DOHH2 (cell line): Measurements from ENCODE around the gene THAP11.

Experiments
- H3F3A ChIP-seq: fragments of 200-600 bp; sonication (generic), shearing (Covaris generic); 2 replicates; pipeline ENCODE4 v1.6.0; 2016; ENCODE audit warnings: antibody characterized with exemption, mild to moderate bottlenecking; ENCODE audit not compliant: control insufficient read depth, insufficient read depth
- H3K27ac ChIP-seq: fragments of 200-600 bp; sonication (generic); 2 replicates; pipeline ENCODE4 v1.5.1; 2014; ENCODE audit warnings: low read depth, mild to moderate bottlenecking, low read length, moderate library complexity
- H3K27me3 ChIP-seq: fragments of 200-600 bp; sonication (generic); 2 replicates; pipeline ENCODE4 v1.6.1; 2014; ENCODE audit warnings: mild to moderate bottlenecking, low read length, mixed read lengths; ENCODE audit not compliant: control insufficient read depth
- H3K36me3 ChIP-seq: fragments of 200-600 bp; sonication (generic); 2 replicates; pipeline ENCODE4 v1.6.1; 2014; ENCODE audit warnings: mild to moderate bottlenecking, low read length, moderate library complexity, mixed read lengths; ENCODE audit not compliant: control insufficient read depth
- H3K4me1 ChIP-seq: fragments of 200-600 bp; sonication (generic); 2 replicates; pipeline ENCODE4 v1.6.1; 2014; ENCODE audit warnings: mild to moderate bottlenecking, low read length, mixed read lengths; ENCODE audit not compliant: control insufficient read depth
- H3K4me2 ChIP-seq: fragments of 200-600 bp; sonication (generic); 2 replicates; pipeline ENCODE4 v1.6.0; 2014; ENCODE audit warnings: mild to moderate bottlenecking, low read length, moderate library complexity
- H3K4me3 ChIP-seq: fragments of 200-600 bp; sonication (generic); 2 replicates; pipeline ENCODE4 v1.5.1; 2014; ENCODE audit warnings: mild to moderate bottlenecking, low read length, mixed read lengths
- H3K79me2 ChIP-seq: fragments of 200-600 bp; sonication (generic); 2 replicates; pipeline ENCODE4 v1.6.1; 2014; ENCODE audit warnings: mild to moderate bottlenecking, low read length, mixed read lengths; ENCODE audit not compliant: control insufficient read depth
- H3K9me2 ChIP-seq: fragments of 200-600 bp; sonication (generic); replicated peaks from 2 replicates; pipeline ENCODE4 v1.6.1; 2014; ENCODE audit warnings: mild to moderate bottlenecking, low read length, mixed read lengths; ENCODE audit not compliant: control insufficient read depth
- H3K9me3 ChIP-seq: fragments of 200-600 bp; sonication (generic); 2 replicates; pipeline ENCODE4 v1.6.1; 2014; ENCODE audit warnings: antibody characterized with exemption, low read length, mixed read lengths; ENCODE audit not compliant: control insufficient read depth, insufficient read depth
- H4K20me1 ChIP-seq: fragments of 200-600 bp; sonication (generic); 2 replicates; pipeline ENCODE4 v1.6.0; 2014; ENCODE audit warnings: low read depth, mild to moderate bottlenecking, antibody characterized with exemption, low read length, moderate library complexity; ENCODE audit not compliant: control insufficient read depth, insufficient read depth
- CTCF ChIP-seq: fragments of 200-600 bp; sonication (generic); IDR thresholded peaks from one replicate; pipeline ENCODE4 v1.5.1; 2014; ENCODE audit warnings: antibody characterized with exemption, mild to moderate bottlenecking, low read depth, low read length; ENCODE audit not compliant: poor library complexity, severe bottlenecking
- EZH2phosphoT487 ChIP-seq: fragments of 200-600 bp; sonication (generic); IDR thresholded peaks from 2 replicates; pipeline ENCODE4 v1.6.1; 2017; ENCODE audit warnings: borderline replicate concordance, mild to moderate bottlenecking, antibody characterized with exemption, low read length, moderate library complexity, mixed read lengths

The THAP11 gene

GRCh38 chr16:67801241-67801640 lies 40.9 kb upstream of the THAP11 start:
- 0 out of 2 replicates have a peak overlapping the region, but pooled peaks have one; percentile 15 for H3K27ac ChIP-seq
- peak overlapping the region; percentile 20 for H3K4me2 ChIP-seq
- peaks cover 69% of the 10 kb centered on the region for H3K79me2 ChIP-seq
- H4K20me1 ChIP-seq, result no peaks in the 10 kb centered on the region
- H3K4me3 ChIP-seq, result no peak overlapping the region
- H3K4me1 ChIP-seq, result peaks cover 38% of the 10 kb centered on the region
- H3K27me3 ChIP-seq, result no peaks in the 10 kb centered on the region
- TF ChIP-seq EZH2phosphoT487, result no peak
- no peak for TF ChIP-seq CTCF
- no peaks in the 10 kb centered on the region for H3K9me2 ChIP-seq
- no peaks in the 10 kb centered on the region for H3K9me3 ChIP-seq
- 0 out of 2 replicates have a peak, but pooled peaks cover 3% of the 10 kb centered on the region for H3F3A ChIP-seq
- peaks cover 41% of the 10 kb centered on the region for H3K36me3 ChIP-seq

GRCh38 chr16:67801883-67802282 lies 40.2 kb upstream of the THAP11 start:
- no peaks in the 10 kb centered on the region for H3K9me2 ChIP-seq
- H3F3A ChIP-seq, result 0 out of 2 replicates have a peak, but pooled peaks cover 3% of the 10 kb centered on the region
- TF ChIP-seq EZH2phosphoT487, result no peak
- no peak for TF ChIP-seq CTCF
- H3K27ac ChIP-seq, result 0 out of 2 replicates have a peak overlapping the region, but pooled peaks have one; percentile 15
- H3K4me3 ChIP-seq, result peak overlapping the region; percentile 16; the same call in 1 of the 2 replicates
- H3K79me2 ChIP-seq, result peaks cover 65% of the 10 kb centered on the region
- H3K4me2 ChIP-seq, result peak overlapping the region; percentile 20
- no peaks in the 10 kb centered on the region for H3K27me3 ChIP-seq
- H3K36me3 ChIP-seq, result peaks cover 41% of the 10 kb centered on the region
- no peaks in the 10 kb centered on the region for H4K20me1 ChIP-seq
- H3K9me3 ChIP-seq, result no peaks in the 10 kb centered on the region
- H3K4me1 ChIP-seq, result peaks cover 38% of the 10 kb centered on the region

GRCh38 chr16:67803894-67804293 lies 38.2 kb upstream of the THAP11 start:
- no peaks in the 10 kb centered on the region for H3K9me2 ChIP-seq
- H3K4me3 ChIP-seq, result no peak overlapping the region
- peaks cover 54% of the 10 kb centered on the region for H3K79me2 ChIP-seq

More at GRCh38 chr16:67803894-67804293, 38.2 kb upstream of the THAP11 start:
- H3K27ac ChIP-seq, result no peak overlapping the region
- TF ChIP-seq EZH2phosphoT487 (no peak), CTCF (no peak)
- peaks cover 43% of the 10 kb centered on the region for H3K4me1 ChIP-seq
- 0 out of 2 replicates have a peak, but pooled peaks cover 3% of the 10 kb centered on the region for H3F3A ChIP-seq
- H3K36me3 ChIP-seq, result peaks cover 36% of the 10 kb centered on the region
- H3K27me3 ChIP-seq, result no peaks in the 10 kb centered on the region
- H3K9me3 ChIP-seq, result no peaks in the 10 kb centered on the region
- no peak overlapping the region for H3K4me2 ChIP-seq
- no peaks in the 10 kb centered on the region for H4K20me1 ChIP-seq
